Endothelial cell of umbilical vein (primary cell): ENCODE data around the gene ERRFI1. TPM values are rescaled to one million over a fixed set of nuclear protein-coding genes. Genes with fewer than 3 reads are reported as not detected.
A peak's percentile ranks its signal among the peaks of the same experiment; 100 is the strongest.

ENCODE experiments used
- BruUV-seq: library from RNA; stranded (reverse); fragments of 400-500 nt; replicated peaks from 2 replicates; lab custom pipeline; 2021; lab: Mats Ljungman, UMichigan
- CTCF ChIA-PET: fragments of 300-600, 350-600 bp; sonication (Branson Sonifier 250); formaldehyde crosslinking; loops from one replicate; lab custom pipeline; 2021; ENCODE audit warnings: antibody characterized with exemption, inconsistent platforms; lab: Charles Lee
- POLR2A ChIA-PET: fragments of 300-600, 350-600 bp; sonication (Branson Sonifier 250); formaldehyde crosslinking; loops from one replicate; lab custom pipeline; 2021; ENCODE audit warnings: antibody characterized with exemption, inconsistent platforms; lab: Charles Lee
- DNase-seq: peaks from one replicate; pipeline ENCODE4 v3.0.0-alpha.2; 2011; ENCODE audit warnings: low read depth, low spot score
- FAIRE-seq: peaks from 2 replicates; lab custom pipeline; 2011; peaks lifted over from hg19 to GRCh38; lab: Jason Lieb, UNC
- H2AFZ ChIP-seq: 2 replicates; pipeline ENCODE4 v1.6.0; 2012; ENCODE audit warnings: low read depth, low read length, control low read depth, inconsistent platforms
- H3K27ac ChIP-seq: 2 replicates; pipeline ENCODE4 v1.5.1; 2011; ENCODE audit warnings: low read depth, mild to moderate bottlenecking, control low read depth, low read length, moderate library complexity; ENCODE audit not compliant: insufficient read depth
- H3K27me3 ChIP-seq, 2 experiments: 2 replicates each; pipeline versions ENCODE4 v1.6.0 to v1.6.1; 2011; ENCODE audit warnings: low read length in 2 of 2, mixed read lengths in 1 of 2; ENCODE audit not compliant: control insufficient read depth in 2 of 2, insufficient read depth in 2 of 2
- H3K36me3 ChIP-seq, 2 experiments: 2 replicates in 1 of 2; 3 replicates in 1 of 2; pipeline ENCODE4 v1.5.1; 2011; ENCODE audit warnings: low read length in 2 of 2, mild to moderate bottlenecking in 1 of 2, moderate library complexity in 1 of 2; ENCODE audit not compliant: control insufficient read depth in 2 of 2, insufficient read depth in 2 of 2; ENCODE audit errors: extremely low read depth in 1 of 2
- H3K4me1 ChIP-seq: 3 replicates; pipeline ENCODE4 v1.5.1; 2011; ENCODE audit warnings: mild to moderate bottlenecking, low read length; ENCODE audit not compliant: control insufficient read depth, insufficient read depth; ENCODE audit errors: extremely low read depth
- H3K4me2 ChIP-seq: 2 replicates; pipeline ENCODE4 v1.6.1; 2011; ENCODE audit warnings: low read length, control low read depth, mixed read lengths; ENCODE audit not compliant: insufficient read depth
- H3K4me3 ChIP-seq, 3 experiments: fragments of 200-600 bp in 1 of 3; sonication (generic), shearing (Covaris generic) in 1 of 3; replicated peaks in 1 of 3; 2 replicates each; pipeline ENCODE4 v1.5.1; 2011 to 2016; ENCODE audit warnings: control low read depth in 3 of 3, low read length in 3 of 3, mild to moderate bottlenecking in 2 of 3, inconsistent platforms in 1 of 3, low read depth in 1 of 3, moderate library complexity in 1 of 3; ENCODE audit not compliant: insufficient read depth in 1 of 3
- H3K79me2 ChIP-seq: 2 replicates; pipeline ENCODE4 v1.6.0; 2012; ENCODE audit warnings: low read length, inconsistent platforms; ENCODE audit not compliant: control insufficient read depth, insufficient read depth
- H3K9ac ChIP-seq: replicated peaks from 2 replicates; pipeline ENCODE3; 2011; ENCODE audit warnings: low read length, control low read depth; ENCODE audit not compliant: insufficient read depth; ENCODE audit errors: extremely low read depth
- H3K9me1 ChIP-seq: replicated peaks from 3 replicates; pipeline ENCODE4 v1.6.0; 2011; ENCODE audit warnings: mild to moderate bottlenecking, low read length; ENCODE audit not compliant: control insufficient read depth, insufficient read depth; ENCODE audit errors: extremely low read depth
- H3K9me3 ChIP-seq: replicated peaks from 2 replicates; pipeline ENCODE4 v1.5.1; 2012; ENCODE audit warnings: low read length, inconsistent platforms; ENCODE audit not compliant: control insufficient read depth, insufficient read depth
- H4K20me1 ChIP-seq: replicated peaks from 2 replicates; pipeline ENCODE3; 2011; ENCODE audit warnings: mild to moderate bottlenecking, low read length; ENCODE audit not compliant: control insufficient read depth, insufficient read depth; ENCODE audit errors: extremely low read depth
- CTCF ChIP-seq, 2 donors: IDR thresholded peaks; 1 replicate in 1 of 2; 2 replicates in 1 of 2; pipeline ENCODE4 v1.5.1; 2011; ENCODE audit warnings: low read length in 2 of 2, mild to moderate bottlenecking in 2 of 2, moderate library complexity in 2 of 2, control low read depth in 1 of 2, inconsistent platforms in 1 of 2, low read depth in 1 of 2; ENCODE audit not compliant: insufficient read depth in 1 of 2; ENCODE audit errors: extremely low read depth in 1 of 2
- EZH2 ChIP-seq: IDR thresholded peaks from 2 replicates; pipeline ENCODE4 v1.6.1; 2012; ENCODE audit warnings: borderline replicate concordance, low read depth, mild to moderate bottlenecking, moderate library complexity, low read length, inconsistent platforms; ENCODE audit not compliant: severe bottlenecking
- FOS ChIP-seq: IDR thresholded peaks from 2 replicates; pipeline ENCODE4 v1.6.1; 2011; ENCODE audit warnings: mild to moderate bottlenecking, low read length, moderate library complexity, borderline replicate concordance; ENCODE audit not compliant: insufficient read depth
- GATA2 ChIP-seq: IDR thresholded peaks from 2 replicates; pipeline ENCODE4 v1.7.0; 2011; ENCODE audit warnings: low read depth, mild to moderate bottlenecking, moderate library complexity, mixed read lengths, low read length; ENCODE audit not compliant: insufficient read length, insufficient read depth
- JUN ChIP-seq: IDR thresholded peaks from 2 replicates; pipeline ENCODE4 v1.6.1; 2011; ENCODE audit warnings: borderline replicate concordance, low read depth; ENCODE audit not compliant: insufficient read length, insufficient read depth
- MAX ChIP-seq: IDR thresholded peaks from 2 replicates; pipeline ENCODE4 v1.6.1; 2011; ENCODE audit not compliant: insufficient read depth, insufficient read length
- MYC ChIP-seq: IDR thresholded peaks from one replicate; pipeline ENCODE4 v1.6.1; 2011; ENCODE audit warnings: mild to moderate bottlenecking, low read depth, low read length
- POLR2A ChIP-seq: IDR thresholded peaks from 2 replicates; pipeline ENCODE4 v1.6.1; 2012; ENCODE audit warnings: low read depth, mild to moderate bottlenecking, control low read depth, low read length
- POLR2AphosphoS5 ChIP-seq: IDR thresholded peaks from 2 replicates; pipeline ENCODE4 v1.6.1; 2012; ENCODE audit warnings: low read depth, mild to moderate bottlenecking, control low read depth, low read length, moderate library complexity; ENCODE audit not compliant: insufficient read depth
- dilution Hi-C: fragments of 300-500 bp; cut with MboI; formaldehyde crosslinking; loops from one replicate; pipeline ENCODE4 v1.15.0; 2019; ENCODE audit warnings: low sequenced_read_pairs; ENCODE audit not compliant: extremely low pct_ligation_motif_present
- intact Hi-C: fragments of 100-400 bp; cut with micrococcal nuclease; formaldehyde crosslinking; loops from one replicate; pipeline ENCODE4 v1.10.0; 2022
- polyA plus RNA-seq, 4 experiments: library from polyadenylated mRNA; depleted of rRNA in 3 of 4; stranded (reverse) in 3 of 4; unstranded in 1 of 4; fragments of >200 nt; gene quantifications; 2 replicates each; pipeline versions ENCODE4 v1.2.1 to v1.2.3, GENCODE V29; 2011 to 2012; ENCODE audit warnings: missing spikeins in 1 of 4
- total RNA-seq: library from RNA; stranded (reverse); gene quantifications from 2 replicates; pipeline ENCODE4 v1.2.3, GENCODE V29; 2021

ERRFI1 gene
- total and polyA plus RNA-seq, 2 donors (not counting 3 experiments of a cell fraction or from before 2014, with no cell fraction given) = 28.1 to 32.0 TPM

GRCh38 chr1:8017495-8018197, 8.5 kb downstream of the ERRFI1 start:
- H3K27me3 ChIP-seq = no peaks in the 10 kb centered on the region
- H3K27ac ChIP-seq = no peak overlapping the region
- H3K9me3 ChIP-seq = no peaks in the 10 kb centered on the region
- FAIRE-seq (no peak), DNase-seq (no peak)
- POLR2A ChIA-PET = no interaction called here
- no peak overlapping the region for H3K4me3 ChIP-seq
- peaks cover 2% of the 10 kb centered on the region for H4K20me1 ChIP-seq
- H3K79me2 ChIP-seq = peaks cover 92% of the 10 kb centered on the region
- no peak overlapping the region for H3K4me2 ChIP-seq
- dilution Hi-C loops = loop anchor here (10.0 kb wide), 1 partner anchor 297 kb away; the partner anchor contains the start of gene SLC45A1
- H2AFZ ChIP-seq = no peak overlapping the region
- no peaks in the 10 kb centered on the region for H3K9me1 ChIP-seq
- peak; percentile 36 for TF ChIP-seq GATA2
- no peak for TF ChIP-seq POLR2A
- no peak overlapping the region for H3K9ac ChIP-seq
- no TSS peak for BruUV-seq
- peaks cover 15 to 19% of the 10 kb centered on the region in 2 experiments for H3K36me3 ChIP-seq
- CTCF ChIA-PET = interaction anchor here (1.0 to 10.4 kb wide), 12 partner anchors 10 to 335 kb away, joined by 3 to 396 read pairs (median 5); no protein-coding TSS in a partner anchor
- intact Hi-C loops = loop anchor here (5.0 kb wide), 1 partner anchor 220 kb away; no protein-coding TSS in a partner anchor
- peaks cover 74% of the 10 kb centered on the region for H3K4me1 ChIP-seq

GRCh38 chr1:8016895-8017241, 9.2 kb downstream of the ERRFI1 start:
- ChIA-PET POLR2A (interaction anchor here (0.5 kb wide), 1 partner anchor 801 kb away, joined by 4 read pairs; the partner anchor contains the start of gene RERE), CTCF (interaction anchor here (1.0 to 10.4 kb wide), 14 partner anchors 9 to 335 kb away, joined by 3 to 396 read pairs (median 6); no protein-coding TSS in a partner anchor)
- intact Hi-C loops (loop anchor here (1.0 to 5.0 kb wide), 2 partner anchors 9 to 220 kb away; partner anchors contain the start of gene ERRFI1), dilution Hi-C loops (loop anchor here (10.0 kb wide), 1 partner anchor 298 kb away; the partner anchor contains the start of gene SLC45A1)
- no peak for DNase-seq
- Histone ChIP-seq H3K27me3 (no peaks in the 10 kb centered on the region), H3K9me3 (no peaks in the 10 kb centered on the region), H3K36me3 (peaks cover 15 to 21% of the 10 kb centered on the region in 2 experiments), H3K4me1 (peaks cover 68% of the 10 kb centered on the region), H3K9me1 (no peaks in the 10 kb centered on the region), H2AFZ (no peak overlapping the region), H3K27ac (no peak overlapping the region), H3K79me2 (peaks cover 90% of the 10 kb centered on the region), H3K9ac (no peak overlapping the region), H3K4me3 (no peak overlapping the region), H3K4me2 (no peak overlapping the region), H4K20me1 (peaks cover 2% of the 10 kb centered on the region)
- FAIRE-seq = no peak
- no peak for TF ChIP-seq FOS
- no peak for TF ChIP-seq POLR2AphosphoS5
- no peak for TF ChIP-seq POLR2A
- TF ChIP-seq MYC = no peak
- no peak for TF ChIP-seq GATA2
- TF ChIP-seq EZH2 = no peak
- no peak for TF ChIP-seq JUN
- TF ChIP-seq MAX = no peak
- TF ChIP-seq CTCF (IDR thresholded peaks at IDR 0.05; ENCODE audit: extremely low read depth in 1 of 2, insufficient read depth in 1 of 2, low read depth in 1 of 2, low read length in 2 of 2) = no peak
- BruUV-seq = no TSS peak
